ENCODE data around the gene DOCK11.

DNA sequence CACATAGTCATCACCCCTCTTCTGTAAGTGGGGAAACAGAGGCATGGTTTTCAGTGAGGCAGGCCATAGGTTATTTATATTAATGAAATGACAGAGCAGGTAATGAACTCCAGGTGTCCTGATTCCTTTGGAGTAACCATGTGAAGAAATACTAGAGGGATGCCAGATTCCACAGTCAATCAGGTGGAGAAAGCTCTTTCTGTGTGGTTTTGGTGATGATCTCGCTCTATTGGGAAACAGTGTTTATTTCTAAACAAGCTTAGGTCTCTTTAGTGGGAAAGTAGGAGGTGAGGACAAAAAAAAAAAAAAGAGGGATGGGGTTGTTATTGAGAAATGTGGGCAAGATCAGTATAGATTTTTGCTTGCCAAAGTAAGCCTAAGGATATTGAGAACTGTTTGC, 12.2 kb downstream of the DOCK11 start:
- TF ChIP-seq, protein P1, sequence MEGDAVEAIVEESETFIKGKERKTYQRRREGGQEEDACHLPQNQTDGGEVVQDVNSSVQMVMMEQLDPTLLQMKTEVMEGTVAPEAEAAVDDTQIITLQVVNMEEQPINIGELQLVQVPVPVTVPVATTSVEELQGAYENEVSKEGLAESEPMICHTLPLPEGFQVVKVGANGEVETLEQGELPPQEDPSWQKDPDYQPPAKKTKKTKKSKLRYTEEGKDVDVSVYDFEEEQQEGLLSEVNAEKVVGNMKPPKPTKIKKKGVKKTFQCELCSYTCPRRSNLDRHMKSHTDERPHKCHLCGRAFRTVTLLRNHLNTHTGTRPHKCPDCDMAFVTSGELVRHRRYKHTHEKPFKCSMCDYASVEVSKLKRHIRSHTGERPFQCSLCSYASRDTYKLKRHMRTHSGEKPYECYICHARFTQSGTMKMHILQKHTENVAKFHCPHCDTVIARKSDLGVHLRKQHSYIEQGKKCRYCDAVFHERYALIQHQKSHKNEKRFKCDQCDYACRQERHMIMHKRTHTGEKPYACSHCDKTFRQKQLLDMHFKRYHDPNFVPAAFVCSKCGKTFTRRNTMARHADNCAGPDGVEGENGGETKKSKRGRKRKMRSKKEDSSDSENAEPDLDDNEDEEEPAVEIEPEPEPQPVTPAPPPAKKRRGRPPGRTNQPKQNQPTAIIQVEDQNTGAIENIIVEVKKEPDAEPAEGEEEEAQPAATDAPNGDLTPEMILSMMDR (conservative IDR thresholded peaks at IDR 0.05; ENCODE audit: low read depth, low read length): no peak
- TF ChIP-seq MAFK (IDR thresholded peaks at IDR 0.05; ENCODE audit: low read depth, low read length) (no peak), POLR2A (IDR thresholded peaks at IDR 0.05; ENCODE audit: low read depth, low read length) (no peak), CEBPB (IDR thresholded peaks at IDR 0.05; ENCODE audit: low read depth, low read length) (no peak), RAD21 (IDR thresholded peaks at IDR 0.05; ENCODE audit: low read length) (no peak), NFE2L2 (IDR thresholded peaks at IDR 0.05; ENCODE audit: low read depth, low read length) (no peak), RCOR1 (IDR thresholded peaks at IDR 0.05; ENCODE audit: insufficient replicate concordance, low read length) (no peak), SMC3 (IDR thresholded peaks at IDR 0.05; ENCODE audit: low read depth, low read length) (no peak), MAZ (IDR thresholded peaks at IDR 0.05; ENCODE audit: borderline replicate concordance, low read depth, low read length) (no peak), RFX5 (IDR thresholded peaks at IDR 0.05; ENCODE audit: low read depth, low read length) (no peak)
- TF ChIP-seq, protein P2, sequence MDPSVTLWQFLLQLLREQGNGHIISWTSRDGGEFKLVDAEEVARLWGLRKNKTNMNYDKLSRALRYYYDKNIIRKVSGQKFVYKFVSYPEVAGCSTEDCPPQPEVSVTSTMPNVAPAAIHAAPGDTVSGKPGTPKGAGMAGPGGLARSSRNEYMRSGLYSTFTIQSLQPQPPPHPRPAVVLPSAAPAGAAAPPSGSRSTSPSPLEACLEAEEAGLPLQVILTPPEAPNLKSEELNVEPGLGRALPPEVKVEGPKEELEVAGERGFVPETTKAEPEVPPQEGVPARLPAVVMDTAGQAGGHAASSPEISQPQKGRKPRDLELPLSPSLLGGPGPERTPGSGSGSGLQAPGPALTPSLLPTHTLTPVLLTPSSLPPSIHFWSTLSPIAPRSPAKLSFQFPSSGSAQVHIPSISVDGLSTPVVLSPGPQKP (IDR thresholded peaks at IDR 0.05; ENCODE audit: borderline replicate concordance, low read depth, low read length): no peak
- TF ChIP-seq, protein P3, sequence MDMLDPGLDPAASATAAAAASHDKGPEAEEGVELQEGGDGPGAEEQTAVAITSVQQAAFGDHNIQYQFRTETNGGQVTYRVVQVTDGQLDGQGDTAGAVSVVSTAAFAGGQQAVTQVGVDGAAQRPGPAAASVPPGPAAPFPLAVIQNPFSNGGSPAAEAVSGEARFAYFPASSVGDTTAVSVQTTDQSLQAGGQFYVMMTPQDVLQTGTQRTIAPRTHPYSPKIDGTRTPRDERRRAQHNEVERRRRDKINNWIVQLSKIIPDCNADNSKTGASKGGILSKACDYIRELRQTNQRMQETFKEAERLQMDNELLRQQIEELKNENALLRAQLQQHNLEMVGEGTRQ (IDR thresholded peaks at IDR 0.05; ENCODE audit: low read depth, low read length): no peak
